Caco-2 (cell line): Measurements from ENCODE around the gene DUSP5. TPM values are rescaled to one million over a fixed set of nuclear protein-coding genes. Genes with fewer than 3 reads are reported as not detected.

ENCODE experiments used
- BruUV-seq: library from RNA; stranded (reverse); fragments of 400-500 nt; replicated peaks from 2 replicates; lab custom pipeline; 2021; lab: Mats Ljungman, UMichigan
- CTCF ChIA-PET: fragments of 300-600 bp; sonication (Branson Sonifier 250); formaldehyde crosslinking; loops from one replicate; lab custom pipeline; 2022; ENCODE audit warnings: antibody characterized with exemption; lab: Charles Lee
- POLR2A ChIA-PET: fragments of 300-600 bp; sonication (Branson Sonifier 250); formaldehyde crosslinking; loops from one replicate; lab custom pipeline; 2022; ENCODE audit warnings: antibody characterized with exemption; lab: Charles Lee
- DNase-seq, 2 experiments: peaks; one replicate each; pipeline versions ENCODE4 v3.0.0 to v3.0.0-alpha.2; 2020 to 2022
- H3K27me3 ChIP-seq: replicated peaks from 2 replicates; pipeline ENCODE4 v1.6.0; 2011; ENCODE audit warnings: low read length; ENCODE audit not compliant: control insufficient read depth, insufficient read depth
- H3K36me3 ChIP-seq: 2 replicates; pipeline ENCODE4 v1.5.1; 2011; ENCODE audit warnings: low read length; ENCODE audit not compliant: control insufficient read depth, insufficient read depth
- H3K4me1 ChIP-seq: fragments of 250-450 bp; sonication (Bioruptor Pico); 2 replicates; pipeline ENCODE4 v1.5.1; 2020; ENCODE audit warnings: mild to moderate bottlenecking
- H3K4me3 ChIP-seq: 2 replicates; pipeline ENCODE4 v1.5.1; 2011; ENCODE audit warnings: low read depth, mild to moderate bottlenecking, control low read depth, low read length
- H3K9me3 ChIP-seq: fragments of 250-450 bp; sonication (Bioruptor Pico); 2 replicates; pipeline ENCODE4 v1.5.1; 2020; ENCODE audit warnings: mild to moderate bottlenecking, moderate library complexity
- H3K27ac Mint-ChIP-seq: one replicate; pipeline ENCODE4 v1.8.0; 2022; ENCODE audit warnings: mixed read lengths; ENCODE audit not compliant: unreplicated experiment
- H3K27me3 Mint-ChIP-seq: one replicate; pipeline ENCODE4 v1.8.0; 2022; ENCODE audit warnings: mixed read lengths; ENCODE audit not compliant: insufficient read depth, unreplicated experiment
- H3K36me3 Mint-ChIP-seq: one replicate; pipeline ENCODE4 v1.8.0; 2022; ENCODE audit warnings: mild to moderate bottlenecking, mixed read lengths; ENCODE audit not compliant: insufficient read depth, unreplicated experiment
- H3K4me1 Mint-ChIP-seq: one replicate; pipeline ENCODE4 v1.8.0; 2022; ENCODE audit warnings: low read depth, mixed read lengths; ENCODE audit not compliant: unreplicated experiment
- H3K4me3 Mint-ChIP-seq: one replicate; pipeline ENCODE4 v1.8.0; 2022; ENCODE audit warnings: mild to moderate bottlenecking, moderate library complexity, mixed read lengths; ENCODE audit not compliant: unreplicated experiment
- H3K9me3 Mint-ChIP-seq: one replicate; pipeline ENCODE4 v1.8.0; 2022; ENCODE audit warnings: mixed read lengths; ENCODE audit not compliant: unreplicated experiment
- intact Hi-C: fragments of 100-400 bp; cut with micrococcal nuclease; formaldehyde crosslinking; loops from one replicate; pipeline ENCODE4 v1.10.0; 2022; ENCODE audit not compliant: unreplicated experiment
- total RNA-seq: library from RNA; stranded (reverse); gene quantifications from 2 replicates; pipeline ENCODE4 v1.2.3, GENCODE V29; 2022
- TF ChIP-seq, protein P1 (sequence below), 2 experiments: fragments of 200-600 bp in 1 of 2; IDR thresholded peaks; 1 replicate in 1 of 2; 2 replicates in 1 of 2; pipeline versions ENCODE4 v1.5.1 to v1.8.0; 2011 to 2022; ENCODE audit warnings: antibody characterized with exemption in 1 of 2, control low read depth in 1 of 2, inconsistent platforms in 1 of 2, low read depth in 1 of 2, low read length in 1 of 2, mild to moderate bottlenecking in 1 of 2, moderate library complexity in 1 of 2; ENCODE audit not compliant: insufficient read depth in 1 of 2, severe bottlenecking in 1 of 2, unreplicated experiment in 1 of 2

The DUSP5 gene
- total RNA-seq, 1 experiment from 2014 or later, result 15.0 TPM

DNA sequence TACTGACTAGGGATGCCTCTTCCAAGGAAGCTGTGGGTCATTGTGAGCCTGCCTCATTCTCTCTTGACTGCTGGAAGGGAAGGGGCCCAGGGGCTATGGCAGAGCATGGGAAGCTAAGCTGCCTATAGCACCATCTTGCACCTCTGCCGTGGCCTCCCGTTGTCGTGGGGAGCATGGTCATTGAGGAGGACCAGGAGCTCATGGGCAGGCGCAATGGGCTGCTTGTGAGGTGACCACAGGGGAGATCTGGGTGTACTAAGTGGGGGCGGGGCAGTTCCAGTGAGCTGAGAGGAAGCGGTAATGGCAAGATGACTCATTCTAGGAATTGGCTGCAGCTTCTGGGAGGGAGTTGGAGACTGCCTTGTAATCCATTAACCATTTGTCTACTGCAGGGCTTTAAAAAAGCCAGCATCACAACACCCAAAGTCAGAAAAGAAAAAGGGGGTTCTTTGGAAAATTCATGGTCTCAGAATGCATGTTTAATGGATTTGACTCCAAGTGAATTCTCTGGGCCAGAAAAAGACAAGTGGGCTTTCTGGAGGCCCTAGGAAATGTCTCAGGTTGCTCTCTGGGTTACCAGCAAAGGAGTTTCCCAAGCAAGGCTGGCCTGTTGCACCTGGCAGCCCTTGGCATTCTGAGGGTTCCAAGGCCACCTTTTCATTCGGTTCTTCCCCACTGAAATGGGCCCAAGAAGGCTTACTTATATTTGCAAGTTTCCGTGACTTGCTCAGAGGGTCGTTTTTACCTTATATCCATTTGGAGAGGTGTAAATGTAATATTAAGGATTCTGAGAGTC is 3.6 kb downstream of the DUSP5 start:
- Mint-ChIP-seq H3K27me3 (no peaks in the 10 kb centered on the region), H3K27ac (peak overlapping the region; percentile 68), H3K4me1 (peaks cover 37% of the 10 kb centered on the region), H3K36me3 (peaks cover 35% of the 10 kb centered on the region), H3K4me3 (peak overlapping the region; percentile 65), H3K9me3 (no peaks in the 10 kb centered on the region)
- CTCF ChIA-PET, result interaction anchor here (0.5 to 2.1 kb wide), 6 partner anchors 10 to 196 kb away, joined by 3 to 8 read pairs (median 4); partner anchors contain the start of gene SMNDC1
- 0 out of 2 replicates have a peak overlapping the region, but pooled peaks have one; percentile 5 for H3K4me3 ChIP-seq
- H3K27me3 ChIP-seq, result no peaks in the 10 kb centered on the region
- peak; percentile 68 to 85 for DNase-seq
- no peaks in the 10 kb centered on the region for H3K9me3 ChIP-seq
- intact Hi-C loops, result loop anchor here (1.0 to 2.0 kb wide), 3 partner anchors 29 to 195 kb away; no protein-coding TSS in a partner anchor
- BruUV-seq, result no TSS peak
- peaks cover 42% of the 10 kb centered on the region for H3K4me1 ChIP-seq
- TF ChIP-seq, protein P1, sequence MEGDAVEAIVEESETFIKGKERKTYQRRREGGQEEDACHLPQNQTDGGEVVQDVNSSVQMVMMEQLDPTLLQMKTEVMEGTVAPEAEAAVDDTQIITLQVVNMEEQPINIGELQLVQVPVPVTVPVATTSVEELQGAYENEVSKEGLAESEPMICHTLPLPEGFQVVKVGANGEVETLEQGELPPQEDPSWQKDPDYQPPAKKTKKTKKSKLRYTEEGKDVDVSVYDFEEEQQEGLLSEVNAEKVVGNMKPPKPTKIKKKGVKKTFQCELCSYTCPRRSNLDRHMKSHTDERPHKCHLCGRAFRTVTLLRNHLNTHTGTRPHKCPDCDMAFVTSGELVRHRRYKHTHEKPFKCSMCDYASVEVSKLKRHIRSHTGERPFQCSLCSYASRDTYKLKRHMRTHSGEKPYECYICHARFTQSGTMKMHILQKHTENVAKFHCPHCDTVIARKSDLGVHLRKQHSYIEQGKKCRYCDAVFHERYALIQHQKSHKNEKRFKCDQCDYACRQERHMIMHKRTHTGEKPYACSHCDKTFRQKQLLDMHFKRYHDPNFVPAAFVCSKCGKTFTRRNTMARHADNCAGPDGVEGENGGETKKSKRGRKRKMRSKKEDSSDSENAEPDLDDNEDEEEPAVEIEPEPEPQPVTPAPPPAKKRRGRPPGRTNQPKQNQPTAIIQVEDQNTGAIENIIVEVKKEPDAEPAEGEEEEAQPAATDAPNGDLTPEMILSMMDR (IDR thresholded peaks at IDR 0.05; ENCODE audit: insufficient read depth in 1 of 2, low read depth in 1 of 2, low read length in 1 of 2, severe bottlenecking in 1 of 2, unreplicated experiment in 1 of 2), result no peak
- POLR2A ChIA-PET, result interaction anchor here (0.6 to 0.9 kb wide), 3 partner anchors 11 to 196 kb away, joined by 3 to 8 read pairs (median 6); partner anchors contain the start of gene SMNDC1
- H3K36me3 ChIP-seq, result no peaks in the 10 kb centered on the region; the same call in none of the 2 replicates

DNA sequence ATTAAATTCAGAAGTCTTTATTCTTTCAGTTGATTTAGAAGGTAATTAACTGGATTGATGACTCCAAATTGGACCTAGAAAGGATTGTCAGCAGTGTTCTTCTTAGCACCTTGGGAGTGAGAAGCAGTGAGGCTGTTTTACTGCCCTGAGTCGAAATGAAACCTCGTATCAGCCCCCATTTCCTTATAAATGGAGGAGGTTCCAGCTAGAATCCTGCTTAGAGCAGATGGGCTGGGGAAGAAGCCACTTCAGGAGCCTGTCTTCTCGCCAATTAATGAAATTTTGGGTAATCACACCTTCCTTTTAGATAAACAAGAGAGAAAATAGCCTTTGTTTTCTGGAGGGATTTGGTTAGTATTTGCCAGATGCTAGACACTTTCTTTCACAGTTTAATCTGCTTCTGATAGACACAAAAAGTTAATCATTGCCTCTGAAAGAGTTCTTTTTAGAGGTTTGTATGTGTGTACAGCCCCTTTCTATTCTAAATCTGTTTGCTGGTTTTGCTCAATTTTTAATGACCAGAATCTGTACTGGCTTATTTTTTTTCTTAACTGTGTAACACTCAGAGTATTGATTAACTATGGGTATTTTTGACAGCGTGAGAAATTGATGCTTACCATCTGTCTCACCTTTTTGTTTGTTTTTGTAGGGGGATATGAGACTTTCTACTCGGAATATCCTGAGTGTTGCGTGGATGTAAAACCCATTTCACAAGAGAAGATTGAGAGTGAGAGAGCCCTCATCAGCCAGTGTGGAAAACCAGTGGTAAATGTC is 4.6 kb downstream of the DUSP5 start:
- Histone ChIP-seq H3K36me3 (no peaks in the 10 kb centered on the region; the same call in none of the 2 replicates), H3K4me3 (no peak overlapping the region), H3K4me1 (peaks cover 35% of the 10 kb centered on the region), H3K9me3 (no peaks in the 10 kb centered on the region), H3K27me3 (no peaks in the 10 kb centered on the region)
- TF ChIP-seq, protein P1 (IDR thresholded peaks at IDR 0.05; ENCODE audit: insufficient read depth in 1 of 2, low read depth in 1 of 2, low read length in 1 of 2, severe bottlenecking in 1 of 2, unreplicated experiment in 1 of 2), result no peak
- Mint-ChIP-seq H3K9me3 (no peaks in the 10 kb centered on the region), H3K4me3 (no peak overlapping the region), H3K27ac (no peak overlapping the region), H3K4me1 (peaks cover 28% of the 10 kb centered on the region), H3K36me3 (peaks cover 36% of the 10 kb centered on the region), H3K27me3 (no peaks in the 10 kb centered on the region)
- intact Hi-C loops, result no loop called here
- ChIA-PET POLR2A (no interaction called here), CTCF (no interaction called here)
- DNase-seq, result no peak
- BruUV-seq, result no TSS peak

DNA sequence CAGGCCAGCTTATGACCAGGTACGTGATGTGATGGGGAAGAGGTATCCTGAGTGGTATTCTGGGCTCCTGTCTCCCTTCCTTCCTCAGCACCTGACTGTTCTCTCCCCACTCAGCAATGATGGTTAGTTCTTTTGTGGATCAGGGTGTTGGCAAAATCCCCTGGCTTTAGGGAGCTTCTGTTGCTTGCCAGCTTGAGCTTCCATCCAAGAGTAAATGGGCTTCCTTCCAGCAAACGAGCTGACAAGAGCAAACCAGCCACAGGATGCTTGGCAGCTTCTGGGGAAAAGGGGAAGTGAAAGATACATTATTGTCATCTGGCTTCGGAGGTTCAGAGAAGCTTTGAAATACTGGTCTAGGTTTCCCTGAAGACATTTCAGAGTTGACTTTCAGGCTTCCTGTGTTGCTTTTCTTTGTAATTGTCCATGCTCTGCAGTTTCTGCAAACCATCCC is 5.2 kb downstream of the DUSP5 start:
- no peaks in the 10 kb centered on the region for H3K9me3 Mint-ChIP-seq
- no peak for DNase-seq
- no peaks in the 10 kb centered on the region; the same call in none of the 2 replicates for H3K36me3 ChIP-seq
- no peak overlapping the region for H3K4me3 ChIP-seq
- H3K36me3 Mint-ChIP-seq, result peaks cover 31% of the 10 kb centered on the region
- no peak overlapping the region for H3K4me3 Mint-ChIP-seq
- H3K4me1 ChIP-seq, result peaks cover 35% of the 10 kb centered on the region
- no TSS peak for BruUV-seq
- POLR2A ChIA-PET, result no interaction called here
- no peaks in the 10 kb centered on the region for H3K27me3 ChIP-seq
- no peaks in the 10 kb centered on the region for H3K9me3 ChIP-seq
- no peak overlapping the region for H3K27ac Mint-ChIP-seq
- TF ChIP-seq, protein P1 (IDR thresholded peaks at IDR 0.05; ENCODE audit: insufficient read depth in 1 of 2, low read depth in 1 of 2, low read length in 1 of 2, severe bottlenecking in 1 of 2, unreplicated experiment in 1 of 2), result no peak
- intact Hi-C loops, result no loop called here
- peaks cover 28% of the 10 kb centered on the region for H3K4me1 Mint-ChIP-seq
- CTCF ChIA-PET, result no interaction called here
- H3K27me3 Mint-ChIP-seq, result no peaks in the 10 kb centered on the region
